Endothelial cell of umbilical vein (primary cell): ENCODE measurements around the gene CEMP1. TPM values are rescaled to one million over a fixed set of nuclear protein-coding genes. Genes with fewer than 3 reads are reported as not detected.

Experiments
- BruUV-seq: library from RNA; stranded (reverse); fragments of 400-500 nt; replicated peaks from 2 replicates; lab custom pipeline; 2021; lab: Mats Ljungman, UMichigan
- CTCF ChIA-PET: fragments of 300-600, 350-600 bp; sonication (Branson Sonifier 250); formaldehyde crosslinking; loops from one replicate; lab custom pipeline; 2021; ENCODE audit warnings: antibody characterized with exemption, inconsistent platforms; lab: Charles Lee
- POLR2A ChIA-PET: fragments of 300-600, 350-600 bp; sonication (Branson Sonifier 250); formaldehyde crosslinking; loops from one replicate; lab custom pipeline; 2021; ENCODE audit warnings: antibody characterized with exemption, inconsistent platforms; lab: Charles Lee
- DNase-seq: peaks from one replicate; pipeline ENCODE4 v3.0.0-alpha.2; 2011; ENCODE audit warnings: low read depth, low spot score
- FAIRE-seq: peaks from 2 replicates; lab custom pipeline; 2011; peaks lifted over from hg19 to GRCh38; lab: Jason Lieb, UNC
- H2AFZ ChIP-seq: 2 replicates; pipeline ENCODE4 v1.6.0; 2012; ENCODE audit warnings: low read depth, low read length, control low read depth, inconsistent platforms
- H3K27ac ChIP-seq: 2 replicates; pipeline ENCODE4 v1.5.1; 2011; ENCODE audit warnings: low read depth, mild to moderate bottlenecking, control low read depth, low read length, moderate library complexity; ENCODE audit not compliant: insufficient read depth
- H3K27me3 ChIP-seq, 2 experiments: 2 replicates each; pipeline versions ENCODE4 v1.6.0 to v1.6.1; 2011; ENCODE audit warnings: low read length in 2 of 2, mixed read lengths in 1 of 2; ENCODE audit not compliant: control insufficient read depth in 2 of 2, insufficient read depth in 2 of 2
- H3K36me3 ChIP-seq, 2 experiments: 2 replicates in 1 of 2; 3 replicates in 1 of 2; pipeline ENCODE4 v1.5.1; 2011; ENCODE audit warnings: low read length in 2 of 2, mild to moderate bottlenecking in 1 of 2, moderate library complexity in 1 of 2; ENCODE audit not compliant: control insufficient read depth in 2 of 2, insufficient read depth in 2 of 2; ENCODE audit errors: extremely low read depth in 1 of 2
- H3K4me1 ChIP-seq: 3 replicates; pipeline ENCODE4 v1.5.1; 2011; ENCODE audit warnings: mild to moderate bottlenecking, low read length; ENCODE audit not compliant: control insufficient read depth, insufficient read depth; ENCODE audit errors: extremely low read depth
- H3K4me2 ChIP-seq: 2 replicates; pipeline ENCODE4 v1.6.1; 2011; ENCODE audit warnings: low read length, control low read depth, mixed read lengths; ENCODE audit not compliant: insufficient read depth
- H3K4me3 ChIP-seq, 3 experiments: fragments of 200-600 bp in 1 of 3; sonication (generic), shearing (Covaris generic) in 1 of 3; replicated peaks in 1 of 3; 2 replicates each; pipeline ENCODE4 v1.5.1; 2011 to 2016; ENCODE audit warnings: control low read depth in 3 of 3, low read length in 3 of 3, mild to moderate bottlenecking in 2 of 3, inconsistent platforms in 1 of 3, low read depth in 1 of 3, moderate library complexity in 1 of 3; ENCODE audit not compliant: insufficient read depth in 1 of 3
- H3K79me2 ChIP-seq: 2 replicates; pipeline ENCODE4 v1.6.0; 2012; ENCODE audit warnings: low read length, inconsistent platforms; ENCODE audit not compliant: control insufficient read depth, insufficient read depth
- H3K9ac ChIP-seq: replicated peaks from 2 replicates; pipeline ENCODE3; 2011; ENCODE audit warnings: low read length, control low read depth; ENCODE audit not compliant: insufficient read depth; ENCODE audit errors: extremely low read depth
- H3K9me1 ChIP-seq: replicated peaks from 3 replicates; pipeline ENCODE4 v1.6.0; 2011; ENCODE audit warnings: mild to moderate bottlenecking, low read length; ENCODE audit not compliant: control insufficient read depth, insufficient read depth; ENCODE audit errors: extremely low read depth
- H3K9me3 ChIP-seq: replicated peaks from 2 replicates; pipeline ENCODE4 v1.5.1; 2012; ENCODE audit warnings: low read length, inconsistent platforms; ENCODE audit not compliant: control insufficient read depth, insufficient read depth
- H4K20me1 ChIP-seq: replicated peaks from 2 replicates; pipeline ENCODE3; 2011; ENCODE audit warnings: mild to moderate bottlenecking, low read length; ENCODE audit not compliant: control insufficient read depth, insufficient read depth; ENCODE audit errors: extremely low read depth
- CTCF ChIP-seq, 2 donors: IDR thresholded peaks; 1 replicate in 1 of 2; 2 replicates in 1 of 2; pipeline ENCODE4 v1.5.1; 2011; ENCODE audit warnings: low read length in 2 of 2, mild to moderate bottlenecking in 2 of 2, moderate library complexity in 2 of 2, control low read depth in 1 of 2, inconsistent platforms in 1 of 2, low read depth in 1 of 2; ENCODE audit not compliant: insufficient read depth in 1 of 2; ENCODE audit errors: extremely low read depth in 1 of 2
- EZH2 ChIP-seq: IDR thresholded peaks from 2 replicates; pipeline ENCODE4 v1.6.1; 2012; ENCODE audit warnings: borderline replicate concordance, low read depth, mild to moderate bottlenecking, moderate library complexity, low read length, inconsistent platforms; ENCODE audit not compliant: severe bottlenecking
- FOS ChIP-seq: IDR thresholded peaks from 2 replicates; pipeline ENCODE4 v1.6.1; 2011; ENCODE audit warnings: mild to moderate bottlenecking, low read length, moderate library complexity, borderline replicate concordance; ENCODE audit not compliant: insufficient read depth
- GATA2 ChIP-seq: IDR thresholded peaks from 2 replicates; pipeline ENCODE4 v1.7.0; 2011; ENCODE audit warnings: low read depth, mild to moderate bottlenecking, moderate library complexity, mixed read lengths, low read length; ENCODE audit not compliant: insufficient read length, insufficient read depth
- JUN ChIP-seq: IDR thresholded peaks from 2 replicates; pipeline ENCODE4 v1.6.1; 2011; ENCODE audit warnings: borderline replicate concordance, low read depth; ENCODE audit not compliant: insufficient read length, insufficient read depth
- POLR2A ChIP-seq: IDR thresholded peaks from 2 replicates; pipeline ENCODE4 v1.6.1; 2012; ENCODE audit warnings: low read depth, mild to moderate bottlenecking, control low read depth, low read length
- POLR2AphosphoS5 ChIP-seq: IDR thresholded peaks from 2 replicates; pipeline ENCODE4 v1.6.1; 2012; ENCODE audit warnings: low read depth, mild to moderate bottlenecking, control low read depth, low read length, moderate library complexity; ENCODE audit not compliant: insufficient read depth
- dilution Hi-C: fragments of 300-500 bp; cut with MboI; formaldehyde crosslinking; loops from one replicate; pipeline ENCODE4 v1.15.0; 2019; ENCODE audit warnings: low sequenced_read_pairs; ENCODE audit not compliant: extremely low pct_ligation_motif_present
- intact Hi-C: fragments of 100-400 bp; cut with micrococcal nuclease; formaldehyde crosslinking; loops from one replicate; pipeline ENCODE4 v1.10.0; 2022
- polyA plus RNA-seq, 4 experiments: library from polyadenylated mRNA; depleted of rRNA in 3 of 4; stranded (reverse) in 3 of 4; unstranded in 1 of 4; fragments of >200 nt; gene quantifications; 2 replicates each; pipeline versions ENCODE4 v1.2.1 to v1.2.3, GENCODE V29; 2011 to 2012; ENCODE audit warnings: missing spikeins in 1 of 4
- total RNA-seq: library from RNA; stranded (reverse); gene quantifications from 2 replicates; pipeline ENCODE4 v1.2.3, GENCODE V29; 2021
- TF ChIP-seq, protein P1 (sequence below): IDR thresholded peaks from 2 replicates; pipeline ENCODE4 v1.6.1; 2011; ENCODE audit not compliant: insufficient read depth, insufficient read length

The CEMP1 gene
- total and polyA plus RNA-seq, 2 donors (not counting 3 experiments of a cell fraction or from before 2014, with no cell fraction given) = not detected

DNA sequence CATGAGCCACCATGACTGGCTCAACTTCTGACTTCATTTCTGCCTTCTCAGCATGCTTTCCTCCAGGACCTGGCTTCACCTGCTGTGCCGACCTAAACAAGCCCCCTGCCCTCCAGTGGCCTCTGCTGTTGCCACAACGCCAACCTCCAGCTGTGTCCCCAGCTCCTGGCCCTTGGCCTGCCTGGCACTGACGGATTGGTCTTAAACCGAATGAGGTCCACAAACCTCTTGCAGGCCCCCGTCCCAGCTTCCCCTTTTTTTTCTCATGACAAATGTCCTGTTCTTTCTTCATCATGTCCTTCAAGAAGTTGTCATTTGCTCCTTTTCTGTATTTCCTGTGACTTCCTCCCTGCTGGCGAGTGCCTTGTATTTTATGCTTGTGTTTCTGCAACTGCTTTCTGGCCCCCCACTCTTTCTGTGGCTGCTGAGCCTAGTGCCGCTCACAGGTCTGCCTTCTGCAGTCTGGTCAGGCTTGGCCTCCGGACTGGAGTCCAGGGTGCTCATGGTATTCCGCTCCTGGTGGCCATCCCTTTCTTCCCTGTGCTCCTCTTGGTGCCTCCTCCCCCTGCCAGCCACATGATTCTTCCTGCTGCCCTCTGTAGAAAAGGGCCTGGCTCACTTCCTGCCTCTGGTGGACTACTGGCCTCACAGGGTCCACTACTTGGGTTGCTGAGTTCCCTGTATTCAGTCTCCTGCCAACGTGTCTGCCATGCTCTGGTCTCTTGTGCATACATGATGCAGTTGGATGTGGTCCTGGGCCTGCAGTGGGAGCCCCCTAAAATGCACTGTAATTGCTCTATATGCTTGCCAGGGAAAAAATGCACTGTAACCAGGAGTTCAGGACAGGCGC lies 14.6 kb downstream of the CEMP1 start:
- H4K20me1 ChIP-seq = peaks cover 2% of the 10 kb centered on the region
- CTCF ChIA-PET = interaction anchor here (1.1 kb wide), 1 partner anchor 15 kb away, joined by 4 read pairs; no protein-coding TSS in a partner anchor

More for the DNA sequence above, 14.6 kb downstream of the CEMP1 start:
- BruUV-seq = no TSS peak
- H3K27ac ChIP-seq = no peak overlapping the region
- no peak overlapping the region for H2AFZ ChIP-seq
- H3K79me2 ChIP-seq = peaks cover 66% of the 10 kb centered on the region
- peaks cover 34% of the 10 kb centered on the region for H3K4me1 ChIP-seq
- intact Hi-C loops (no loop called here), dilution Hi-C loops (no loop called here)
- H3K36me3 ChIP-seq = peaks cover 0 to 2% of the 10 kb centered on the region in 2 experiments
- POLR2A ChIA-PET = interaction anchor here (0.8 kb wide), 1 partner anchor 166 kb away, joined by 3 read pairs; the partner anchor contains the start of gene KCTD5
- no peaks in the 10 kb centered on the region for H3K9me3 ChIP-seq
- FAIRE-seq = peak; percentile 83
- H3K9me1 ChIP-seq = no peaks in the 10 kb centered on the region
- no peak overlapping the region for H3K4me2 ChIP-seq
- H3K9ac ChIP-seq = no peak overlapping the region
- H3K4me3 ChIP-seq = no peak overlapping the region
- no peaks in the 10 kb centered on the region for H3K27me3 ChIP-seq
- DNase-seq = peak; percentile 23
- no peak for TF ChIP-seq JUN
- TF ChIP-seq, protein P1, sequence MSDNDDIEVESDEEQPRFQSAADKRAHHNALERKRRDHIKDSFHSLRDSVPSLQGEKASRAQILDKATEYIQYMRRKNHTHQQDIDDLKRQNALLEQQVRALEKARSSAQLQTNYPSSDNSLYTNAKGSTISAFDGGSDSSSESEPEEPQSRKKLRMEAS = no peak
- no peak for TF ChIP-seq POLR2A
- no peak for TF ChIP-seq CTCF (IDR thresholded peaks at IDR 0.05; ENCODE audit: extremely low read depth in 1 of 2, insufficient read depth in 1 of 2, low read depth in 1 of 2, low read length in 2 of 2)
- no peak for TF ChIP-seq GATA2
- TF ChIP-seq POLR2AphosphoS5 = no peak
- no peak for TF ChIP-seq FOS
- TF ChIP-seq EZH2 = no peak
